Measurements from ENCODE around the gene MACROD2.

Gene MACROD2

GRCh38 chr20:15061061-15061430 is 1065.7 kb downstream of the MACROD2 start:
- POLR2A ChIA-PET (ENCODE audit: low non-redundant PET), result no interaction called here
- no peak overlapping the region for H3K27ac ChIP-seq
- CTCF ChIA-PET, result no interaction called here
- TF ChIP-seq CTCF (conservative IDR thresholded peaks at IDR 0.05; ENCODE audit: low read depth), result no peak
- no peak for DNase-seq (ENCODE audit: low spot score)

- CTCF ChIA-PET, result no interaction called here
- H3K27ac ChIP-seq, result no peak overlapping the region
- no peak for DNase-seq (ENCODE audit: low spot score)
- POLR2A ChIA-PET (ENCODE audit: low non-redundant PET), result no interaction called here
- no peak for TF ChIP-seq CTCF (conservative IDR thresholded peaks at IDR 0.05; ENCODE audit: low read depth)
Measured at GRCh38 chr20:15061955-15062354, 1066.6 kb downstream of the MACROD2 start.

GRCh38 chr20:15063081-15063480 is 1067.8 kb downstream of the MACROD2 start:
- no peak overlapping the region for H3K27ac ChIP-seq
- ChIA-PET POLR2A (ENCODE audit: low non-redundant PET) (no interaction called here), CTCF (no interaction called here)
- no peak for TF ChIP-seq CTCF (conservative IDR thresholded peaks at IDR 0.05; ENCODE audit: low read depth)
- DNase-seq (ENCODE audit: low spot score), result no peak

GRCh38 chr20:15064741-15065140 is 1069.4 kb downstream of the MACROD2 start:
- H3K27ac ChIP-seq, result no peak overlapping the region
- CTCF ChIA-PET, result no interaction called here

GRCh38 chr20:15065794-15066193 is 1070.5 kb downstream of the MACROD2 start:
- H3K27ac ChIP-seq, result no peak overlapping the region
- CTCF ChIA-PET, result no interaction called here
- POLR2A ChIA-PET (ENCODE audit: low non-redundant PET), result no interaction called here
- DNase-seq (ENCODE audit: low spot score), result no peak
- TF ChIP-seq CTCF (conservative IDR thresholded peaks at IDR 0.05; ENCODE audit: low read depth), result no peak

More at GRCh38 chr20:15064741-15065140, 1069.4 kb downstream of the MACROD2 start:
- no peak for TF ChIP-seq CTCF (conservative IDR thresholded peaks at IDR 0.05; ENCODE audit: low read depth)
- DNase-seq (ENCODE audit: low spot score), result no peak
- POLR2A ChIA-PET (ENCODE audit: low non-redundant PET), result no interaction called here

- POLR2A ChIA-PET (ENCODE audit: low non-redundant PET), result no interaction called here
- no peak for DNase-seq (ENCODE audit: low spot score)
- CTCF ChIA-PET, result no interaction called here
- H3K27ac ChIP-seq, result no peak overlapping the region
- TF ChIP-seq CTCF (conservative IDR thresholded peaks at IDR 0.05; ENCODE audit: low read depth), result no peak
Measured at GRCh38 chr20:15068486-15068885, 1073.2 kb downstream of the MACROD2 start.

- CTCF ChIA-PET, result no interaction called here
- POLR2A ChIA-PET (ENCODE audit: low non-redundant PET), result no interaction called here
- no peak for TF ChIP-seq CTCF (conservative IDR thresholded peaks at IDR 0.05; ENCODE audit: low read depth)
Measured at GRCh38 chr20:15069355-15069754, 1074.0 kb downstream of the MACROD2 start.

More at GRCh38 chr20:15069355-15069754, 1074.0 kb downstream of the MACROD2 start:
- no peak overlapping the region for H3K27ac ChIP-seq
- no peak for DNase-seq (ENCODE audit: low spot score)
